NCI-H526 (cell line): ENCODE data around the gene WDR90.

Experiments used
- DNase-seq, 2 experiments: peaks; one replicate each; lab custom pipeline; 2025; lab: John Stamatoyannopoulos, UW

WDR90 gene

DNA sequence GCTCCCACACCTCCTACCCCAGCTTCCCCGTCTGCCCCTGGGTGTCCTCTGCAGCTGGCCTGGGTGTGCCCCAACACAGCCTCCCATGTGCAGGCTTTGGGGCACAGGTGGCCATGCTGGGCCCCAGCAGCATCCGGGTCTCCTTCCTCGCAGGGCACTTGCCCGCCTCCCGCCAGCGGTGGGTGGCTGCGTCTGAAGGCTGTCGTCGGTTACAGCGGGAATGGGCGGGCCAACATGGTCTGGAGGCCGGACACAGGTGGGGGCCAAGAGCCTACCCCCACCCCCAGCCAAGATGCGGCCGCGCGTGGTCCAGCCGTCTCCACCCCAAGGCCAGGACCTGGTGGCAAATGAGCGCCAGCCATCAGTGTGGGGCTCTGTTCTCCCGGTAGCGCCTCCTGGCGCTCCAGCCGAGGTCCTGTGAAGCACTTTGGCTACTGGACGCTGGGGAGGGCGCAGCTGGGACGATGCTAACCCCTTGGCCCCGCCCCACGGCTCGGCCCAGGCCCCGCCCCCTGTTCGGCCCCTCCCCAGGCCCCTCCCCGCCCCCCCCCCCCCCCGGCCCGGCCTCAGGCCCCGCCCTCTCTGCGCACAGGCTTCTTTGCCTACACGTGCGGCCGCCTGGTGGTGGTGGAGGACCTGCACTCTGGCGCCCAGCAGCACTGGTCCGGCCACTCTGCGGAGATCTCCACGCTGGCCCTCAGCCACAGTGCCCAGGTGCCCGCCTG is 11.5 kb downstream of the WDR90 start:
- peak; percentile 50 to 84 for DNase-seq

DNA sequence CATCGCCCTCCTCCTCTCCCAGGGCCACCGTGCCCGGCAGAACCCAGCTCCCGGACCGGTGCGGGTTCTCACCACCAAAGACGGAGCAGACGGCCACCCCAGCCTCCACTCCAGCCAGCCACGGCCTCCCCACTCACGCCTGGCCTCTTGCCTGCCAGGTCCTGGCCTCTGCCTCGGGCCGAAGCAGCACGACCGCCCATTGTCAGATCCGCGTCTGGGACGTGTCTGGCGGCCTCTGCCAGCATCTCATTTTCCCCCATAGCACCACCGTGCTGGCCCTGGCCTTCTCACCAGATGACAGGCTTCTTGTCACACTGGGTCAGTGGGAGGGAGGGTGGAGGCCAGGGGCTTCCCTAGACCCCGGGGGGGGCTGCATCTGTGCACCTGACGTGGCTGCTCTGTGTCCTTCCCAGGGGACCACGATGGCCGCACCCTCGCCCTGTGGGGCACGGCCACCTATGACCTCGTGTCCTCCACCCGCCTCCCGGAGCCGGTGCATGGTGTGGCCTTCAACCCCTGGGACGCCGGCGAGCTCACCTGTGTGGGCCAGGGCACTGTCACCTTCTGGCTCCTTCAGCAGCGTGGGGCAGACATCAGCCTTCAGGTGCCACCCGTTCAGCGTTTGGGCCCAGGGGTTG is 12.1 kb downstream of the WDR90 start:
- DNase-seq: no peak

DNA sequence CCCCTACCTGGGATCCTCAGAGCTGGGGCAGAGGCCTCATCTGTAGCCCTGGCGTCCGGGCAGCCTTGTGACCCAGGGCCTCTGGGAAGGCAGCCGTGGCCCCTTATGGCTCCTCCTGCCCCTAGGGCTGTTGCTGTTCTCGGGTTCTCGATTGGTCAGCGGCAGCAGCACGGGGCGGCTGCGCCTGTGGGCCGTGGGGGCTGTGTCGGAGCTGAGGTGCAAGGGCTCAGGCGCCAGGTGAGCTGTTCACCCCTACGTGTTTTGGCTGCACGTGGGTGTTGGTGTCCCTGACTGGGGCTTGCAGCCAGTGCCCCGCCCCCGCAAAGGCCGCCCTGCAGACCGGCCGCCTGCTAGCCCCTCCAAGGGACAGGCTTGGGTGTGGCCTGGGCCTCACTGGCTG is 12.9 kb downstream of the WDR90 start:
- no peak for DNase-seq

DNA sequence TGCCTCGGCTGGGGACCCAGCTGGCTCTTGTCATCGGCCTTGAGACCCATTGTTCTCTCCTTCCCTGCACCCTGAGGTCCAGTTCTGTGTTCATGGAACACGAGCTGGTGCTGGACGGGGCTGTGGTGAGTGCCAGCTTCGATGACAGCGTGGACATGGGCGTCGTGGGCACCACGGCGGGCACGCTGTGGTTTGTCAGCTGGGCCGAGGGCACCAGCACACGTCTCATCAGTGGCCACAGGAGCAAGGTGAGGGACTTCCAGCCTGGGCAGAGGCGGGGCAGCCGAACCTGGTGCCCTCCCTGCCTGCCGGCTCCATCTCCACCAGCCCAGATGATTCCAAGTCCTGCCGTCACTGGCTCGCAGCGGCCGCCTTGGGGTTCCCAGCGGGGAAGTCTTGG is 13.4 kb downstream of the WDR90 start:
- no peak for DNase-seq

GRCh38 chr16:666572-666971 is 17.4 kb downstream of the WDR90 start:
- no peak for DNase-seq

GRCh38 chr16:667113-667779 is 18.1 kb downstream of the WDR90 start:
- DNase-seq: no peak

DNA sequence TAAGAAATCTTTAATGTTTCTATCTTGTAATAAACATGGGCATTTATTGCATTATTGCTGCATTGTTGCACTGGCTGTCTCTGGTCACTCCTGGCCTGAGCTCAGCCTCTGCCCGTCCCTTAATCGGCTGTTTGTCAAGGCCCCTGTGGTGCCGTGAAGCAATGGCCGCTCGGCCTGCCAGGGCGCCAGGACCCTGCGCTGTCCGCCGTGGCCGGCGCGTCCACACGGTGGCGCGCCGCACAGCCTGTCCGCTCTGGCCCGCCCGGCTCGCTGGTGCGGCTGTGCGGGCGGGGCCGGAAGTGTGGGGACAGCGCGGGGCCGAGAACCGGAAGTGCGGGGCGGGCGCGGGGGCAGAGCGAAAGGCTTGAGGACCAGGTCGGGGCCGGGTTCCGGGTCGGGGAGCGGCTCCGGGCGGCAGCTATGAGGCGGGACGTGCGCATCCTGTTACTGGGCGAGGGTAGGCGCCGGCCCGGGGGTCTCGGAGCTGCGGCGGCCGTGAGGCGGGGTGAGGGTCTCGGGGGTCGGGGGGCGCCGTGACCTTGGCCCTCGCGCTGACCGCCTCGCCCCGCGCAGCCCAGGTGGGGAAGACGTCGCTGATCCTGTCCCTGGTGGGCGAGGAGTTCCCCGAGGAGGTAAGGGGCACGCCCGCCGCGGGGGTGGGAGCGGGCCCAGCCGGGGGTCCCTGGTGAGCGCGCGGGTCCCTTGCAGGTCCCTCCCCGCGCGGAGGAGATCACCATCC is 18.8 kb downstream of the WDR90 start, which contains the start of gene RHOT2:
Gene RHOT2, plus strand, starts transcription at position 353 of the 739 bp plus-strand sequence. Its CDS starts 68 bp downstream, at position 421.
- DNase-seq: peak; percentile 68 to 92

GRCh38 chr16:668519-669171 is 19.5 kb downstream of the WDR90 start:
- DNase-seq: no peak

DNA sequence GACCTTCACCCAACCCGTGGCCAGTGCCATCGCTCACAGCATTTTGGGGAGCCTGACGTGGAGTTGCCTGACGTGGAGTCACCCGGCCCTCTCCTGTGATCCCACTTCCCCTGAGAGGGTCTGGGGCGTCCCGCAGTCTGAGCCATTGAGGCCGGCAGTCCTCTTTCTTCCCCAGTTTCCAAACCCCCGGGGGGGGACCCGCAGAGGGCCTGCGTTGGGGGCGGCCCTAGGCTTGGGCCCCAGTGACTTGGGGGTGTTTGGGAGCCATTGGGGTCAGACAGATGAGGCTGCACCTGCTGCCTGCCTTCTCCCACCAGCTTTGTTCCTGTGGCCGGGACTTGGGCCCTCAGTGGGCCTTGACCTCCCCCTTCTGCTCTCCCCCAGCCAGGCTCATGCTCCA is 20.5 kb downstream of the WDR90 start:
- no peak for DNase-seq

- DNase-seq: no peak
These were observed 21.6 kb downstream of the WDR90 start for GRCh38 chr16:670485-671352.

DNA sequence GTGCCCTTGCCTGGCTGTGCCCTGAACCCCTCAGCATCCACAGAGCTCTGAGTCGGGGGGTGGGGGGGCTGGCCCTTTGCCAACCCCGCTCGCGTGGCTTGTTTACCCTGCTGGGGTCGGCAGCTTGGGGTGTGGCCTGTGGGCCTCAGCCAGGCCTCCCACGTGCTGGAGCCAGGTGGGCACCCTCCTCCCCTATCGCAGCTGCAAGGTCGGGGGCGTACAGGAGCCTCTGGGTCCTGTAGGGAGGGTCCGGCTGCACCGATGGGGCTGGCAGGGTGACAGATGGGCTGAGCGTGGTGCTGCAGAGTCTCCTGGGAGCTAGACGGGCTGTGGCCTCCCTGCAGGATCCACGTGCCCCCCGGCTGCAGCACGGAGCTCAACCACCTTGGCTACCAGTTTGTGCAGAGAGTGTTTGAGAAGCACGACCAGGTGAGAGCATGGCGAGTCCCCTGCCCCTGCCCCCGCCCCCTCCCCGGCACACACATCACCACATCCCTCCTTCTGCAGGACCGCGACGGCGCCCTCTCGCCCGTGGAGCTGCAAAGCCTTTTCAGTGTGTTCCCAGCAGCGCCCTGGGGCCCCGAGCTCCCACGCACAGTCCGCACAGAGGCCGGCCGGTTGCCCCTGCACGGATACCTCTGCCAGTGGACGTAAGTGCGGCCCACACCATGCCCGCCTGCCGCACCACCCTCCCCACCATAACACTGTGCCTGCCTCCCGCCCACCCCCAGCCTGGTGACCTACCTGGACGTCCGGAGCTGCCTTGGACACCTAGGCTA is 22.4 kb downstream of the WDR90 start:
- no peak for DNase-seq

GRCh38 chr16:672371-672770 is 23.2 kb downstream of the WDR90 start:
- DNase-seq: no peak

- no peak for DNase-seq
These were observed 23.7 kb downstream of the WDR90 start for GRCh38 chr16:672851-673250.

DNA sequence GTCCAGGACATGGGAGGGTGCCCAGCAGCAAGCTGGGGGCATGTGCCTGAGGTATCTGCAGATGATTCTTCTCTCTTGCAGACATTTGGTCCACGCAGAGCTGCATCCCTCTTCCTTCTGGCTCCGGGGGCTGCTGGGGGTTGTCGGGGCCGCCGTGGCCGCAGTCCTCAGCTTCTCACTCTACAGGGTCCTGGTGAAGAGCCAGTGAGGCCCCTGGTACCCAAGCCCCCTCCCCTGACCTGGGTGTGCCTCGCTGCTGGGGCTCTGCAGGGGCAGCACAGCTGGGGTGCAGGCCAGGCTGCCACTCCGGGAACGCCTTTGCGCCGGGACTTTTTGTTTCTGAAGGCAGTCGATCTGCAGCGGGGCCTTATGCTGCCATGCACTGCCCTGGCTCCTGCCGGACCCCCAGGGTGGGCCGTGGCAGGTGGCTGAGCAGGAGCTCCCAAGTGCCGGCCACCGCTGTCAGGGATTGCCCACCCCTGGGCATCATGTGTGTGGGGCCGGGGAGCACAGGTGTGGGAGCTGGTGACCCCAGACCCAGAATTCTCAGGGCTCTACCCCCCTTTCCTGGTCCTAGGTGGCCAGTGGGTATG is 24.3 kb downstream of the WDR90 start:
- DNase-seq: no peak

DNA sequence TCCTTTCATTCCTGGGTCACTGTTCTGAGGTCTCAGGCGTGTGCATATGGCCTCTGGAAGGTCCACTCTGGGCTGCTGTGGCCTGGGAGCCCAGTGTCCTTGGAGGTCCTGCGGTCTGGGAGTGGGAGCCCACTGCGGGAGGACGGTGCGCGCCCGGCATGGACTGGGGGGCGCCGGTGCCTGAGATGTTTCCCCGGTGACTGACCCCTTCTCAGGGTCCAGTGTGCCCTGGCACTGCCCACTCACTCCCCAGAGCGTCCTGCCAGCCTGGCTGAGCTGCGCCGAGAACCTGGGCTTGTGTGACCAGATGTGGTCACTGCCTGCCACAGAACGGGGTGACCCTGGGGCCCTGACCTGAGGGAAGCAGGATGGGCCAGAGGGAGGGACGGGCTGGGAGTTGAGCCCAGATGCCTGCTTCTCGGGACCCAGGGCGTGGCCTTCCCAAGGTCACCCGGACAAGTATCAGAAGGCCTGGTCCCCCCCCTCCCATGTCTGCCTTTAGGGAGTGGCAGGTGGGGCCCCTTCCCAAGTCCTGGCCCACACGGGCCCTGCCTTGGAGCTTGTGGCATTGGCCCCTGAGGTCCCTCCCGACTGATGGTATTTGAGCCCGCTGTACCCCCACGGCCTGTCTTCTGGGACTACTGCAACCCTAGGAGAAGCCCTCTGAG is 25.2 kb downstream of the WDR90 start:
- no peak for DNase-seq

DNA sequence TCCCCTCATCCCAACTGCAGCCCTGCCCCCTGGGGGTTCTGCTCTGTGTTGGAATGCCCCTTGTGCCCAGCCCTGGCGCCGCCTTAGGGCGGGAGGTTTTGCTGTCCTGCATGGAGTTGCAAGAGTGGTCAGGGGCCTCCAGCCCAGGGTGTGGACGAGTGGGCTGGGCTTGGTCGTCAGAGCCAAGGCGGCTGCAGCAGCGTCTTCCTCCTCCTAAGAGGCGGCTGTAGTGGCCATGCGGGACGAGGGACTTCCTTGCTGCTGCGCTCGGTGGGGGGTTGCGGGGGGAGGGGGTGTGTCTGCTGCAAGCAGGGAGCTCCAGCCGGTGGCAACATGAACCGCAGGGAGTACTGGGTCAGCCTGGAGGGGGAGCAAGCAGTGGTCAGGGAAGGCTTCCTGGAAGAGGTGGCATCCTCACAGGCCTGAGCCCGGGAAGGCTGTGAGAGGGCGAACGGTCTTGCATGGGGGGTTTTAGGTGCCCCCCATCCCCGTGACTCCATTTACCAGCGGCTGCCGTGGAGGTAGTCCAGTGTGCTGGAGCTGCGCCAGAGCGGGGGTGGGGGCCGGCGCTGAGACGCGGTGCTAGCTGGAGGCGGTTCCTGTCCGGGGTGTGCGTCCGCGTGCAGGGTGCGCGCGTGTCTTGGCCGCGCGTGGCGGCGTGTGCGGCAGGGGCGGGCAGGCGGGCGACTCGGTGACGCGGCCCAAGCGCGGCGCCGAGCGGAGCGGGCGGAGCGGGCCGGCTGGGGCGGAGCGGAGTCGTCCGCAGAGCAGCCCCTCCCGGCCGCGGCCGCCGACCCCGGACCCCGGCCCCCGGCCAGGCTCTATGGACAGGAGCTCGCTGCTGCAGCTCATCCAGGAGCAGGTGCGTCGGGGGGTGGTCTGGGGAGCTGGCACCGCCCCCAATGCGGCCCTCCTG is 26.1 kb downstream of the WDR90 start, which contains the start of gene RHBDL1:
Gene RHBDL1, plus strand, starts transcription at position 704 of the 916 bp plus-strand sequence. Its CDS starts 120 bp downstream, at position 824.
- no peak for DNase-seq

DNA sequence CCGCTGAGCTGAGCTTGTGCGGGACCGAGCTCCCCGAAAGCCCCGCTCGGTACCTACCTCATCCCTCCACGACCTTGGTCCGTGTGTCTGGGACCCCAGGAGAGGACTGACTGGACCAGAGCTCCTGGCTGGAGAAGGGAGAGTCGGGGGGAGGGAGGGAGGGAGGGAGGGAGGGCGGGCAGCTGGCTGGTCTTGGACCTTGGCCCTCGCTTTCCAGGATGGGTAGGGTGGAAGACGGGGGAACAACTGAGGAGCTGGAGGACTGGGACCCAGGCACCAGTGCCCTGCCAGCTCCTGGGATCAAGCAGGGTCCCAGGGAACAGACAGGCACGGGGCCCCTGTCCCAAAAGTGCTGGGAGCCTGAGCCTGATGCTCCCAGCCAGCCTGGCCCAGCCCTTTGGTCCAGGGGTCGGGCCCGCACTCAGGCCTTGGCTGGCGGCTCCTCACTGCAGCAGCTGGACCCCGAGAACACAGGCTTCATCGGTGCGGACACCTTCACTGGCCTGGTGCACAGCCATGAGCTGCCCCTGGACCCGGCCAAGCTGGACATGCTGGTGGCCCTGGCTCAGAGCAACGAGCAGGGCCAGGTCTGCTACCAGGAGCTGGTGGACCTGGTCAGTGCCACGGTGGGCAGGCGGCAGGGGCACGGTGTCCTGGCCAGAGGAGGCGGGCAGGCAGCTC is 26.9 kb downstream of the WDR90 start:
- DNase-seq: no peak
